HG03442 (cell line): ENCODE results near the gene TOMM7.
A peak's percentile ranks its signal among the peaks of the same experiment; 100 is the strongest.
"Not testable (repeated sequence)": the region's sequence is repeated elsewhere in the genome, so short reads cannot be mapped to it uniquely, and the experiment has no call there.

ENCODE experiments used
- ATAC-seq: cut with Tn5 transposase; IDR thresholded peaks from one replicate; pipeline ENCODE4 v1.9.1; 2021; ENCODE audit warnings: mild to moderate bottlenecking, moderate library complexity; ENCODE audit not compliant: unreplicated experiment

Gene TOMM7

GRCh38 chr7:22854158-22855048 lies 31.8 kb upstream of the TOMM7 start:
- ATAC-seq: peak; percentile 78

GRCh38 chr7:22853674-22854157 lies 31.1 kb upstream of the TOMM7 start:
- ATAC-seq: peak; percentile 29

GRCh38 chr7:22853138-22853537 lies 30.5 kb upstream of the TOMM7 start:
- ATAC-seq: no peak

GRCh38 chr7:22851145-22851544 lies 28.5 kb upstream of the TOMM7 start:
- ATAC-seq: no peak

- ATAC-seq: not testable (repeated sequence)
Observed at GRCh38 chr7:22850394-22850793, 27.7 kb upstream of the TOMM7 start.

GRCh38 chr7:22849662-22850061 lies 27.0 kb upstream of the TOMM7 start:
- ATAC-seq: no peak

GRCh38 chr7:22849172-22849571 lies 26.5 kb upstream of the TOMM7 start:
- no peak for ATAC-seq

- no peak for ATAC-seq
Observed at GRCh38 chr7:22846961-22847360, 24.3 kb upstream of the TOMM7 start.

- no peak for ATAC-seq
Observed at GRCh38 chr7:22845221-22845834, 22.7 kb upstream of the TOMM7 start.

GRCh38 chr7:22843681-22844309 lies 21.1 kb upstream of the TOMM7 start:
- no peak for ATAC-seq

GRCh38 chr7:22842973-22843372 lies 20.3 kb upstream of the TOMM7 start:
- ATAC-seq: no peak

GRCh38 chr7:22842383-22842941 lies 19.8 kb upstream of the TOMM7 start:
- ATAC-seq: no peak

- no peak for ATAC-seq
Observed at GRCh38 chr7:22841954-22842353, 19.3 kb upstream of the TOMM7 start.

- no peak for ATAC-seq
Observed at GRCh38 chr7:22837308-22837707, 14.7 kb upstream of the TOMM7 start.

- ATAC-seq: not testable (repeated sequence)
Observed at GRCh38 chr7:22836506-22836905, 13.9 kb upstream of the TOMM7 start.

- no peak for ATAC-seq
Observed at GRCh38 chr7:22833957-22834356, 11.3 kb upstream of the TOMM7 start.

- no peak for ATAC-seq
Observed at GRCh38 chr7:22833113-22833855, 10.6 kb upstream of the TOMM7 start.

GRCh38 chr7:22832401-22832800 lies 9.8 kb upstream of the TOMM7 start:
- ATAC-seq: no peak

- ATAC-seq: no peak
Observed at GRCh38 chr7:22831602-22832305, 9.1 kb upstream of the TOMM7 start.

- ATAC-seq: no peak
Observed at GRCh38 chr7:22827563-22827962, 4.9 kb upstream of the TOMM7 start.
